Measurements from ENCODE around the gene ENHO. TPM values are rescaled to one million over a fixed set of nuclear protein-coding genes. Genes with fewer than 3 reads are reported as not detected.

Gene ENHO
- total and polyA plus RNA-seq, 2 of the 8 experiments (the other 6 are each of a cell fraction or from before 2014, with no cell fraction given) = 12.2 to 49.4 TPM

GRCh38 chr9:34477541-34477940 is 45.2 kb downstream of the ENHO start:
- no peaks in the 10 kb centered on the region for H3K79me1 ChIP-seq (ENCODE audit: low read depth, low read length)
- CTCF ChIA-PET (ENCODE audit: partially characterized antibody) = interaction anchor here (0.9 to 2.0 kb wide), 7 partner anchors 8 to 126 kb away, joined by 3 to 5 read pairs (median 3); no protein-coding TSS in a partner anchor
- no peak overlapping the region for H2AK5ac ChIP-seq (ENCODE audit: low read depth, low read length)
- H3K14ac ChIP-seq (ENCODE audit: insufficient read length) = no peak overlapping the region
- H3K9ac ChIP-seq (replicated peaks in 1 of 4; ENCODE audit: extremely low read depth in 1 of 4, low read depth in 3 of 4, low read length in 3 of 4) = no peak overlapping the region
- H2AFZ ChIP-seq (ENCODE audit: low read length) = no peak overlapping the region
- no peak overlapping the region for H3K4me3 ChIP-seq (ENCODE audit: extremely low read depth in 1 of 4, insufficient read depth in 2 of 4, low read depth in 3 of 4, low read length in 4 of 4)
- H3K18ac ChIP-seq (ENCODE audit: extremely low read depth, low read length) = no peak overlapping the region
- H3K23ac ChIP-seq (ENCODE audit: insufficient read length) = no peak overlapping the region
- no peak overlapping the region for H3K4ac ChIP-seq (replicated peaks; ENCODE audit: insufficient read length, low read depth, low read length)
- TF ChIP-seq PHF8 (conservative IDR thresholded peaks at IDR 0.05; ENCODE audit: low read depth, low read length) = no peak
- H3K4me2 ChIP-seq (ENCODE audit: insufficient read depth in 1 of 2, low read depth in 2 of 2, low read length in 2 of 2) = no peak overlapping the region
- H4K20me1 ChIP-seq (replicated peaks in 1 of 2; ENCODE audit: control insufficient read depth in 1 of 2, insufficient read depth in 2 of 2, low read length in 2 of 2) = no peaks in the 10 kb centered on the region
- no peak overlapping the region for H3K56ac ChIP-seq (replicated peaks; ENCODE audit: insufficient read length, low read depth, low read length)
- no peaks in the 10 kb centered on the region; a peak in 1 of 7 replicates for H3K27me3 ChIP-seq (replicated peaks in 1 of 4; ENCODE audit: control insufficient read depth in 3 of 4, extremely low read depth in 1 of 4, insufficient read depth in 3 of 4, low read length in 3 of 4)
- no peaks in the 10 kb centered on the region; the same call in 1 of the 2 replicates for H3K23me2 ChIP-seq (ENCODE audit: low read depth, low read length)
- H4K8ac ChIP-seq (ENCODE audit: extremely low read depth, insufficient read depth, low read length) = no peak overlapping the region
- H2BK120ac ChIP-seq (replicated peaks; ENCODE audit: low read depth, low read length) = no peak overlapping the region
- H3K36me3 ChIP-seq (ENCODE audit: control insufficient read depth in 2 of 4, insufficient read depth in 4 of 4, low read length in 3 of 4) = no peaks in the 10 kb centered on the region
- H3K4me1 ChIP-seq (replicated peaks in 1 of 4; ENCODE audit: control insufficient read depth in 3 of 4, insufficient read depth in 4 of 4, low read length in 3 of 4) = no peaks in the 10 kb centered on the region
- POLR2A ChIA-PET (ENCODE audit: partially characterized antibody) = interaction anchor here (0.6 kb wide), 1 partner anchor 472 kb away, joined by 3 read pairs; no protein-coding TSS in a partner anchor
- H4K91ac ChIP-seq (replicated peaks; ENCODE audit: insufficient read length, low read length) = no peak overlapping the region
- peaks cover 0 to under 1% of the 10 kb centered on the region in 2 experiments; a peak in 1 of 4 replicates for H3K9me3 ChIP-seq (ENCODE audit: insufficient read depth in 2 of 2, low read depth in 1 of 2, low read length in 1 of 2)
- no peak overlapping the region for H2BK20ac ChIP-seq (ENCODE audit: low read length)
- no peak overlapping the region for H2BK5ac ChIP-seq (ENCODE audit: low read depth, low read length)
- no peaks in the 10 kb centered on the region for H3K79me2 ChIP-seq (ENCODE audit: control insufficient read depth in 1 of 2, insufficient read depth in 2 of 2, low read length in 2 of 2)
- no peak overlapping the region for H3K27ac ChIP-seq (ENCODE audit: low read depth, low read length)
- FAIRE-seq (no peak), DNase-seq (ENCODE audit: low read depth in 1 of 2, low spot score in 2 of 2) (no peak)
- no peak overlapping the region for H4K5ac ChIP-seq (ENCODE audit: insufficient read length, low read depth, low read length)
- no peak overlapping the region for H2BK12ac ChIP-seq (ENCODE audit: low read depth, low read length)
- H2BK15ac ChIP-seq (ENCODE audit: low read length) = no peak overlapping the region
- WGBS, 2 experiments (ENCODE audit: extremely low coverage in 1 of 2, insufficient coverage in 1 of 2, insufficient read length in 1 of 2, insufficient replicate concordance in 2 of 2, low coverage in 1 of 2, low lambda C conversion rate in 2 of 2, missing lambda C conversion rate in 1 of 2) = 75% methylated on average over 1 of the region's 1 CpG; no CpG with 5 or more reads in 1 of the 2 experiments
